A549 (cell line): ENCODE results near the gene NDFIP1. TPM values are rescaled to one million over a fixed set of nuclear protein-coding genes. Genes with fewer than 3 reads are reported as not detected.
A peak's percentile ranks its signal among the peaks of the same experiment; 100 is the strongest.

ENCODE experiments used
- ATAC-seq, 2 experiments: fragments of 200-7000 bp in 1 of 2; fragments of >200 bp in 1 of 2; cut with Nextera tagmentation in 1 of 2; cut with Tn5 transposase in 1 of 2; 3 replicates each; pipeline versions ENCODE4 v1.8.0 to v1.9.1; 2018 to 2020; ENCODE audit warnings: mild to moderate bottlenecking in 1 of 2, moderate library complexity in 1 of 2
- CTCF ChIA-PET: fragments of 300-600 bp; sonication (Branson Sonifier 250); formaldehyde crosslinking; extraction: SDS; loops from one replicate; lab custom pipeline; 2021; ENCODE audit warnings: antibody characterized with exemption, inconsistent platforms; lab: Yijun Ruan, JAX
- POLR2A ChIA-PET: fragments of 350-600 bp; formaldehyde crosslinking; extraction: SDS; loops from one replicate; lab custom pipeline; 2021; ENCODE audit warnings: antibody characterized with exemption, inconsistent platforms; lab: Yijun Ruan, JAX
- DNase-seq, 2 experiments: peaks; one replicate each; pipeline versions ENCODE4 v3.0.0 to v3.0.0-alpha.2; 2011 to 2016; ENCODE audit warnings: low read depth in 1 of 2, low spot score in 1 of 2
- FAIRE-seq: peaks from 2 replicates; lab custom pipeline; 2011; peaks lifted over from hg19 to GRCh38; lab: Jason Lieb, UNC
- H3K27ac ChIP-seq, 2 experiments: fragments of >200 bp; sonication (Bioruptor Twin); formaldehyde crosslinking; 3 replicates each; pipeline ENCODE4 v1.5.1; 2016 to 2017
- H3K4me1 ChIP-seq: fragments of >200 bp; sonication (Bioruptor Twin); formaldehyde crosslinking; 3 replicates; pipeline ENCODE4 v1.6.1; 2016
- H3K4me2 ChIP-seq: fragments of >200 bp; sonication (Bioruptor Twin); formaldehyde crosslinking; 3 replicates; pipeline ENCODE4 v1.6.1; 2016
- H3K4me3 ChIP-seq: fragments of >200 bp; sonication (Bioruptor Twin); formaldehyde crosslinking; 3 replicates; pipeline ENCODE4 v1.5.1; 2016
- H3K9me3 ChIP-seq: fragments of >200 bp; sonication (Bioruptor Twin); formaldehyde crosslinking; 3 replicates; pipeline ENCODE4 v1.6.1; 2016
- CTCF ChIP-seq: fragments of >200 bp; sonication (Bioruptor Twin); formaldehyde crosslinking; IDR thresholded peaks from 3 replicates; pipeline ENCODE4 v1.5.1; 2016
- EHF ChIP-seq: fragments of 250-450 bp; sonication (Bioruptor Pico); IDR thresholded peaks from 2 replicates; pipeline ENCODE4 v1.5.0; 2020; ENCODE audit warnings: mild to moderate bottlenecking
- ESRRA ChIP-seq: fragments of 150-350 bp; IDR thresholded peaks from 2 replicates; pipeline ENCODE4 v1.6.1; 2014; ENCODE audit warnings: mild to moderate bottlenecking, low read length, borderline replicate concordance
- HOXB13 ChIP-seq: fragments of 250-450 bp; sonication (Bioruptor Pico); IDR thresholded peaks from 2 replicates; pipeline ENCODE4 v1.5.0; 2020; ENCODE audit warnings: low read depth, mild to moderate bottlenecking, moderate library complexity
- JUN ChIP-seq, 2 experiments: fragments of >200 bp; sonication (Bioruptor Twin); formaldehyde crosslinking; IDR thresholded peaks; 2 replicates in 1 of 2; 3 replicates in 1 of 2; pipeline ENCODE4 v1.6.1; 2016 to 2017
- KDM1A ChIP-seq: fragments of 200-600 bp; sonication (generic); IDR thresholded peaks from 2 replicates; pipeline ENCODE4 v1.6.1; 2016; ENCODE audit warnings: low read depth, mild to moderate bottlenecking
- MAFK ChIP-seq: fragments of 450-650 bp; IDR thresholded peaks from 2 replicates; pipeline ENCODE4 v1.6.1; 2014; ENCODE audit not compliant: partially characterized antibody
- NFE2L2 ChIP-seq: fragments of 150-350 bp; conservative IDR thresholded peaks from 2 replicates; pipeline ENCODE4 v1.6.1; 2014; ENCODE audit warnings: low read length
- RAD21 ChIP-seq, 2 experiments: fragments of >200 bp in 1 of 2; sonication (Bioruptor Twin) in 1 of 2; formaldehyde crosslinking in 1 of 2; IDR thresholded peaks in 1 of 2; conservative IDR thresholded peaks in 1 of 2; 2 replicates in 1 of 2; 3 replicates in 1 of 2; pipeline ENCODE4 v1.6.1; 2012 to 2018; ENCODE audit warnings: inconsistent platforms in 1 of 2
- RFX5 ChIP-seq: fragments of 450-650 bp; IDR thresholded peaks from 2 replicates; pipeline ENCODE4 v1.7.1; 2014; ENCODE audit warnings: antibody characterized with exemption, mild to moderate bottlenecking, moderate library complexity
- SMC3 ChIP-seq: fragments of >200 bp; sonication (Bioruptor Twin); formaldehyde crosslinking; IDR thresholded peaks from 3 replicates; pipeline ENCODE4 v1.6.1; 2018; ENCODE audit warnings: inconsistent platforms
- ZFP36 ChIP-seq: fragments of 450-650 bp; IDR thresholded peaks from 2 replicates; pipeline ENCODE4 v1.6.1; 2014; ENCODE audit warnings: borderline replicate concordance; ENCODE audit not compliant: partially characterized antibody
- WGBS: methylation state at CpG from one replicate; pipeline ENCODE4 v1.1.6; 2017; ENCODE audit errors: missing lambda C conversion rate; 5-methylcytosine and 5-hydroxymethylcytosine counted together
- polyA plus RNA-seq, 4 experiments: library from polyadenylated mRNA; depleted of rRNA in 3 of 4; stranded (reverse); fragments of >200 nt; fragmentation: RNase III in 1 of 4; extraction: RNeasy Plus Mini Kit Qiagen cat#74134 plus additional on column Dnase treatment in 1 of 4; gene quantifications; 2 replicates in 3 of 4; 3 replicates in 1 of 4; pipeline ENCODE4 v1.2.3, GENCODE V29; 2011 to 2017
- TF ChIP-seq, protein P1 (sequence below): IDR thresholded peaks from 2 replicates; pipeline ENCODE4 v1.6.1; 2012; ENCODE audit warnings: low read depth, borderline replicate concordance
- TF ChIP-seq, protein P2 (sequence below): fragments of 250-450 bp; sonication (Bioruptor Pico); IDR thresholded peaks from 2 replicates; pipeline ENCODE4 v1.5.0; 2021; ENCODE audit warnings: mild to moderate bottlenecking, moderate library complexity, borderline replicate concordance

The NDFIP1 gene
- polyA plus RNA-seq, 2 of the 4 experiments (the other 2 are of a cell fraction) = 42.4 to 58.0 TPM

DNA sequence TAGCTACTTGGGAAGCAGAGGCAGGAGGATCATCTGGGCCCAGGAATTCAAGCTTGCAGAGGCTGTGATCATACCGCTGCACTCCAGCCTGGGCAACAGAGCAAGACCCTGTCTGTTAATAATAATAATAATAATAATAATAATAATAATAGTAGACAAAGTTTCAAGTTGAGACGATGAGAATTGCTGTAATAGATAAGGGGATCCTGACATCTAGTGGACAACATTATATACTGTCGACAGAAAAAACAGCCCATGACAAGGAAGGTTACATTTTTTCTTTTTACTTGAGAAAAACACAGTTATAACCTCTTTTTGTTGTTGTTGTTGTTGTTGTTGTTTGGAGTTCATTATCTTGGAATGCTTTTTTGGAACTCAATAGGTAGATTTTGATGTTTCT is 35.3 kb downstream of the NDFIP1 start:
- POLR2A ChIA-PET = interaction anchor here (0.9 to 1.1 kb wide), 2 partner anchors 132 to 175 kb away, joined by 3 to 4 read pairs; partner anchors contain the start of gene RNF14
- no peak for FAIRE-seq
- TF ChIP-seq SMC3 (peak; percentile 50), ESRRA (no peak), CTCF (peak; percentile 81), KDM1A (no peak), HOXB13 (CRISPR knock-in tag) (no peak), EHF (no peak), ZFP36 (no peak), RAD21 (conservative IDR thresholded peaks at IDR 0.05 in 1 of 2, IDR thresholded peaks at IDR 0.05 in 1 of 2) (peak; percentile 67 to 76), NFE2L2 (no peak), MAFK (no peak), JUN (IDR thresholded peaks at IDR 0.05) (no peak)
- TF ChIP-seq, protein P1, sequence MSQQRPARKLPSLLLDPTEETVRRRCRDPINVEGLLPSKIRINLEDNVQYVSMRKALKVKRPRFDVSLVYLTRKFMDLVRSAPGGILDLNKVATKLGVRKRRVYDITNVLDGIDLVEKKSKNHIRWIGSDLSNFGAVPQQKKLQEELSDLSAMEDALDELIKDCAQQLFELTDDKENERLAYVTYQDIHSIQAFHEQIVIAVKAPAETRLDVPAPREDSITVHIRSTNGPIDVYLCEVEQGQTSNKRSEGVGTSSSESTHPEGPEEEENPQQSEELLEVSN = no peak
- TF ChIP-seq, protein P2, sequence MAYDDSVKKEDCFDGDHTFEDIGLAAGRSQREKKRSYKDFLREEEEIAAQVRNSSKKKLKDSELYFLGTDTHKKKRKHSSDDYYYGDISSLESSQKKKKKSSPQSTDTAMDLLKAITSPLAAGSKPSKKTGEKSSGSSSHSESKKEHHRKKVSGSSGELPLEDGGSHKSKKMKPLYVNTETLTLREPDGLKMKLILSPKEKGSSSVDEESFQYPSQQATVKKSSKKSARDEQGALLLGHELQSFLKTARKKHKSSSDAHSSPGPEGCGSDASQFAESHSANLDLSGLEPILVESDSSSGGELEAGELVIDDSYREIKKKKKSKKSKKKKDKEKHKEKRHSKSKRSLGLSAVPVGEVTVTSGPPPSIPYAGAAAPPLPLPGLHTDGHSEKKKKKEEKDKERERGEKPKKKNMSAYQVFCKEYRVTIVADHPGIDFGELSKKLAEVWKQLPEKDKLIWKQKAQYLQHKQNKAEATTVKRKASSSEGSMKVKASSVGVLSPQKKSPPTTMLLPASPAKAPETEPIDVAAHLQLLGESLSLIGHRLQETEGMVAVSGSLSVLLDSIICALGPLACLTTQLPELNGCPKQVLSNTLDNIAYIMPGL (CRISPR knock-in tag) = no peak
- TF ChIP-seq, all 56 proteins: peak for 3
- Histone ChIP-seq H3K27ac (no peak overlapping the region), H3K9me3 (peaks cover 12% of the 10 kb centered on the region; the same call in 2 of the 3 replicates), H3K4me1 (no peaks in the 10 kb centered on the region), H3K4me2 (no peak overlapping the region), H3K4me3 (no peak overlapping the region)
- 29% methylated on average over 3 of the region's 3 CpGs for WGBS
- peak in 1 of 2 experiments; percentile 45; a peak in 1 of 6 replicates for ATAC-seq
- peak; percentile 40 to 52 for DNase-seq
- CTCF ChIA-PET = interaction anchor here (0.6 to 5.2 kb wide), 32 partner anchors 8 to 569 kb away, joined by 3 to 82 read pairs (median 3); partner anchors contain the start of gene GNPDA1

- FAIRE-seq = peak; percentile 83
- 36% methylated on average over 4 of the region's 4 CpGs for WGBS
- Histone ChIP-seq H3K4me3 (no peak overlapping the region), H3K27ac (no peak overlapping the region), H3K4me1 (no peaks in the 10 kb centered on the region), H3K4me2 (no peak overlapping the region), H3K9me3 (peaks cover 12% of the 10 kb centered on the region; the same call in 2 of the 3 replicates)
- DNase-seq = peak; percentile 57 to 73
- POLR2A ChIA-PET = no interaction called here
- TF ChIP-seq SMC3 (peak; percentile 33; the same call in 2 of the 3 replicates), RAD21 (conservative IDR thresholded peaks at IDR 0.05 in 1 of 2, IDR thresholded peaks at IDR 0.05 in 1 of 2) (peak; percentile 35 to 59; a peak in 3 of 5 replicates), RFX5 (no peak), CTCF (peak; percentile 72)
- CTCF ChIA-PET = interaction anchor here (0.7 to 5.2 kb wide), 23 partner anchors 9 to 481 kb away, joined by 3 to 82 read pairs (median 4); partner anchors contain the start of genes GNPDA1 and RNF14
- peak; percentile 93 to 97 for ATAC-seq
Observed at GRCh38 chr5:142145106-142145900, 36.7 kb downstream of the NDFIP1 start.
